NOMO-1 treated with dmso at 0.1 percent for 144 hours (cell line): ENCODE measurements around the gene NR2F2.

Source experiments
- DNase-seq: peaks from one replicate; lab custom pipeline; 2025; ENCODE audit not compliant: unreplicated experiment; lab: John Stamatoyannopoulos, UW

Gene NR2F2

DNA sequence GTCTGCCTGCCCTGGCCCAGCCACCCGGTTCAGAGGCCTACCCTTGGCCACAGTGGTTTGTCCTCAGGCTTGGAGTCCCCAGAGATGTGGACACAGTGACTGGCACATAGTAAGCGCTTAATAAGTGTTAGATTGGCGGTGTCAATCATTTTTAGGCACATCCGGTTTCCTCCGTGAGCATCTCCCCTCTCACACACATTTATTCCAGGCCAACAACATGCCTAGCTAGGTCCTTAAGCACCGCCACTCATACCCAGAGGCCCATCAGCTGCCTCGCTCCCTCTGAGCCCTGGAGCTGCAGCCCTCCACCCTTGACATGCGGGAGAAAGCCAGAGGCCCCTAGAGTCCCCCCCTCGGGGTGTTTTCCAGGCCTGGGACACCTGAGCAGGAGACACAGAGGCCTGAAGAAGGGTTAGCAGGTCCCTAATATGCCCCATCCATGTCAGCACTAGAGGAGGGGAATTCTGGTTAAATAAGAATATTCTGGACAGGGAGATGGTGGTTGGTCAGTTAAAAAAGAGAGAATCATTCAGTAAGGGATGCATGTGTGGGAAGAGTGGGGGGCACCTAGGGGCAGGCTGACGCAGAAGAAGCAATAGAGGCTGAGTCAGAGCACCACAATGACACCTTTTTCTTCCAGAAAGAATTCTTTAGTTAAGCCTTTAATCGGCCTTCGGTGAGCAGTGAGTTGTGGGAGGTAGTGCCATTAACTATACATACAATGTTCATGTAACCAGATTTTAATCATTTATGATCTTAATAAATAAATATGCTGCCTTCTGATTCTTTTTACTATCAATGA lies 22.3 kb downstream of the NR2F2 start:
- DNase-seq: no peak

- no peak for DNase-seq
Observed at GRCh38 chr15:96353416-96353929, 23.0 kb downstream of the NR2F2 start.

- no peak for DNase-seq
Observed at GRCh38 chr15:96353930-96354730, 23.6 kb downstream of the NR2F2 start.

GRCh38 chr15:96354731-96355567 lies 24.4 kb downstream of the NR2F2 start:
- DNase-seq: peak; percentile 37

GRCh38 chr15:96355568-96356187 lies 25.2 kb downstream of the NR2F2 start:
- DNase-seq: no peak

GRCh38 chr15:96356494-96357455 lies 26.3 kb downstream of the NR2F2 start:
- DNase-seq: peak; percentile 78

DNA sequence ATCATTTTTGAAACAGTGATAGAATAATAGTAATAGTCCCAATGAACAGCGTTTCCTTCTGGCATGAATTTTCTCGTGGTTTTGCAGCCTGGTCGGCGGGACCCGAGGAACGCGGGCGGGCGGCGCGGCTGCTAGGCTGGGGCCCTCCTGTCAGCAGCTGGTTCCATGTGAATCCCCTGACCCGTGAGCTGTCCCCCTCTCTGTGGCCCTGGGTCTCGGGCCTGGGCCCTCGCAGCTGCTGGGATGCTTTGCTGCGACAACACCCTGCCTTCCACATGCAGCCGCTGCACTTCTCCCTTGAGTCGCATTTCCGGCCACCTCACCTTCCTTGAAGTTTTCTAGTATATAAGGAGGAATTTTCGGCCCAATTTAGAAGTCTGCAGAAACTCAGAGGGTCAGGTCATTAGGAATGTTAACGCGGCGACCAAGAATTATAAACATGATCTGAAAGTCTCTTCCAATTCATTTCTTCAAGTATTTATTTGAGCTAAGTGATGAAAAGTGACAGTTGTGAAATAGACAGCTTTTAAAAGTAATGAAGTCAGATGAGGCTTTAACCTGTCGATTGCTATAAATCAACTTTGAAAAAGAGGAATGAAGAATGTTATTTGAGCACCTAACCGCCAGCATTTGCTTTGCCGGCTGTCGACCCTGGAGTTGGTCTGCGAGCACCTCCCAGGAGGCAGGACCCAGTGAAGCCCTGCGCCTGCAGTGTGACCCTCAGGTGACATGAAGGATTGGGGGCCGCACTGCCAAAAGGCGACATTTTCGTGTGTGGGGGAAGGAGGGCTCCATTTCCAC lies 27.7 kb downstream of the NR2F2 start:
- no peak for DNase-seq

DNA sequence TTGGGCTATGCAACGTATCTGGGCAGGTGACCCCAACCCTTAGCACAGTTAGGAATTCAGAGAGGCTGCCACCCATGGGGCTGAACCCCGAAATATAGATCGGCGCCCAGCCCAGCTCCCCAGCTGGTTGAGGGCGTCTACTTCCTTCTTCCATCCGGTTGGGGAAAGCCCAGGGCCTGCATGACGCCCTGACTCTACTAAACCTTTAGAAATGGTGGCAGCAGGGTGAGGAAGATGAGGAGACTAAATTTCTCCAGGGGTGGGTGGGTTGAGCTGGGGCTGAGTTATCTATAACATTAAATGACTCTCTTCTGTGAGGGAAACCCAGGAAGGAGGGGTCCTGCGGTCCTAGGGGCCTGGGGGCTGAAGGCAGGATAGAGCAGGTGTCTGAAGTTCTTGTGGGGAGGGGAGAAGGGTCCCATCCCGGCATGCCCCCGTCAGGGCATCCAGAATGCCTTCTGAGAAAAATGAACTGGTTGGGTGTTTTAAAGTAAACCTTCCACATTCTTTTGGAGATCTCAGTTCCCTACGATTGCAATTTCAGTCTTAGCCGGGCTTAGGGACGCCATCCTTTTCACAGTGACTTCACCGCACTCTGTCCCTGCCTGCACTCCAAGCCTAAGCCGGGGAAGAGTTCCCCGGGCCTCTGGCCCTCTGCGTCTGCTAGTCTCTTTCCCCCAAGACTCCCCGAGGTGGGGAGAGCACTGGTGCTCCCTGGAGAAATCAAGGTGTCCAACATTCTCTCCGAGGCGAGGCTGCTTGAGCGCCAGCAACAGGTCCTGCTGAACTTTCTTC lies 28.5 kb downstream of the NR2F2 start:
- DNase-seq: no peak

DNA sequence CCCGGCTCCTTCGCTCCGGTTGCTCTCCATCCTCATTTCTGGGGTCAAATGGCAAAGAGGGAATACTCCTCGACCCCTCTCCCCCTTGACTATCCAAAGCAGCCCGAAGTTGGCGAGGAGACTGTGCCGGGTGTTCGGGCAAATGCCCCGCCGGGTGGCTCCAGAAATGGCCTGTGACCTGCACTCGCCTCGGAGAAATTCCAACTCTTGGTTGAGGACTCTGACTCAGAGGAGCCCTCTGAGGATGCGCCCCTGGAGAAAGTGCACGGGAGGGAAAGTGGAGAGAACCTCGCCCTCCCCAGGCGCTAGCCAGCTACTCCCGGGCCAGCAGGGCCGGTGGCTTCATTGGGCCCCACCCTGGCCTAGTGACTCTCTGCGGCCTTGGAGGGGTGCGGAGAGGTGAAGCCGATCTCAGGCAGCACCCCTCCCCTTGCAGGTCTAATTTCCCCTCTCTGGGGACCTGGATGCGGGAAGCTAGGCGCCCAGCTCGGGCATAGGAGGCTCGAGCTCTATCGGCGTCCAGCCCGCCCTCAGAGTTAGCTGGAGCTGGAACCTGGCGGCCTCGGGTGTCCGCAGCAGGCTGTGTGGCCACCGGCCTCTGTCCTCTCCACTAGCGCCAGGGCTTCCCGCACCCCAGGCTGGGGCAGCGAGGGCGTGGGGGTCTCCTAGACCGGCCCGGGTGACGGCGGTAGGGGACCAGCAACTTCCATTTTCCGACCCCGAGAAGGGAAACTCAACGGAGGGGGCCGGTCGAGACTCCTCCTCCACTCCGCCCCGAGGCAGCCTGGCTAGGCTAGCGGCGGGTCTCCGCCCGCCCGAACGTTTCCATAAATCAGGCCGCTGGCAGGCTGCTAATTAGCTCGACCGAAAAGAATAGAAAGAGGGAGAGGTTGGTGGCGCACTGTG lies 29.4 kb downstream of the NR2F2 start:
- DNase-seq: peak; percentile 42

DNA sequence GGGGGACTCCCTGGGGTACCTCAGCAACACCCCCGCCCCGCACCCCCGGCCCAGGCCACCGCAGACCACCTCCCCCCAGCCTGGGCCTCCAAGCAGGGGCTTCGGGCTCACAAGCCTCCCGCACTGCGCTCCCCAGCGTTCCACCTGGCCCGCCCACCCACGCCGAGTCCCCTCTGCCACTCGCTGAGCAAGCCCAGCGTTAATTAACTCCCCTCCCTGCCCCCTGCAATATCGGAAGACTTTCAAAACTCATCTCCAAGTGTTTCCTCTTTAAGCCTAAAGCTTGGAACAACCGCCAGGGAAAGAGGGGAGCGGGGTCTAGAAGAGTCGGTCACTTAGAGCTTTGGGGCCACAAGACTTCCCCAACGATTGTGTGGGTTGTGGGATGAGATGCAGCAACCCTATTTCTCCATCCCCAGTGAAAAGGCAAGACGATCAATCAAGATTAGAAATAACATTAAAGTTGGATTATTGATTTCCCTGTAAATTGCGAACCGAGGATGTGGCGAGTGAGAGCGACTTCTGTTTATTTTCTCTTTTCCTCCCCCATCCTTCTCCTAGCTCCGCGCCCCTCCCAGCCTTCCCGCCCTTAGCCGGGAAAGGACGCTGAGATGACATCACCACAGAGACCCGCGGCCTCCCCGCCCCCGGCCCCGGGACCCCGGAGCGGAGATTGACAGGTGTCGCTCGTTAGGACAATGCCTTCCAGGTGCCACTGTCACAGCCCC lies 30.2 kb downstream of the NR2F2 start:
- DNase-seq: no peak

GRCh38 chr15:96361309-96362010 lies 31.0 kb downstream of the NR2F2 start:
- DNase-seq: no peak

- DNase-seq: no peak
Observed at GRCh38 chr15:96362011-96362754, 31.7 kb downstream of the NR2F2 start.

DNA sequence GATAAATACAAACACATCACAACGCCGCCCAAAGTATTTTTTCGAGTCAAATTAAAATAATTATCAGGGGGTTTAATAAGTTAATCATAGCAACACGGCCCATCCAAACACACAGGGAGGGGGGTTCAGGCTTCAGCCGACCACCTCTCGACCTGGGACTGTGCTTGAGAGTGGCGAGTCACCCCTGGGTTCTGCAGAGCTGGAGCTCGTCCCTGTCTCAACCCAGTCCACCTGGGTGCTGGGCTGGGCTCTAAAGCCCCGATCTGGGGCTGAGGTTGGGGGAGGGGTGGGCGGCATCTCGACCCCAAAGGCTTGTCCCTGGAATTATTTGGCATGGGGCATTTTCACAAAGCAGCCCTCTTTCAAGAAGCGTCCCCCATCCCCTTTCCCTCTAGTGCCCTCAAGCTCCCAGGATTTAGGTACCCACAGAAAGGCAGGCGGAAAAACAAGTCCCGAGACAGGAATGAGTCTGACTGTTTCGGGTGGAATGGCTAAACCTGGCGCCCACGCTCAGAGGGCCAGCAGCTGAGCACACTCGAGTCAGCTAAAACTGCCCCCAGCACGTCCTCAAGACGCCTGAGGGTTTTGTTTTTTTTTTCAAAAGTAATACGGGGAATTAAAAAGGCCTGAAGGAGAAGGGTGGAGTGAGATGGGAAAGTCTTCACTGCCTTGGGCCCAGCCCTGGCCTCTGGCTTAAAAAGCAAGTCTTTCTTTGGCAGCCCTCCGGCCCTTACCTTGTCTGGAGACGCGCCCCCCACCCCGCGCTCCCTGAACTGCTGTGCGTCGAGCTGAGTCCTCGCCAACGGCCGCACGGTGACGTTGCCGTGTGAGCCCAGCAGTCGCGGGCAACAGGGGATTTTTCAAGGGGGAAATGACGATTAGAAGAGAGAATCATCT lies 32.5 kb downstream of the NR2F2 start:
- DNase-seq: no peak

- no peak for DNase-seq
Observed at GRCh38 chr15:96363707-96364106, 33.2 kb downstream of the NR2F2 start.
